GM12878 (cell line): ENCODE data around the gene LOX. TPM values are rescaled to one million over a fixed set of nuclear protein-coding genes. Genes with fewer than 3 reads are reported as not detected.

Experiments used
- ATAC-seq: fragments of 200-7000 bp; cut with Tn5 transposase; 3 replicates; pipeline ENCODE4 v1.9.1; 2020; ENCODE audit warnings: mild to moderate bottlenecking, moderate library complexity
- BruUV-seq: library from RNA; stranded (reverse); fragments of 400-500 nt; replicated peaks from 2 replicates; lab custom pipeline; 2021; lab: Mats Ljungman, UMichigan
- CTCF ChIA-PET: fragments of 300-600 bp; sonication (Branson Sonifier 250); formaldehyde crosslinking; extraction: SDS; loops from one replicate; lab custom pipeline; 2021; ENCODE audit warnings: inconsistent platforms; lab: Yijun Ruan, JAX
- POLR2A ChIA-PET: fragments of 350-600 bp; formaldehyde crosslinking; extraction: SDS; loops from one replicate; lab custom pipeline; 2021; ENCODE audit warnings: inconsistent platforms; lab: Charles Lee
- RAD21 ChIA-PET: fragments of 300-600 bp; sonication (Branson Sonifier 250); formaldehyde crosslinking; loops from one replicate; lab custom pipeline; 2023; ENCODE audit warnings: antibody characterized with exemption; ENCODE audit not compliant: unreplicated experiment; lab: Charles Lee
- SMC1A ChIA-PET: fragments of 300-600 bp; sonication (Branson Sonifier 250); formaldehyde crosslinking; loops from one replicate; lab custom pipeline; 2023; ENCODE audit not compliant: unreplicated experiment, uncharacterized antibody; lab: Charles Lee
- DNase-seq: peaks from one replicate; pipeline ENCODE4 v3.0.0-alpha.2; 2011; ENCODE audit warnings: low read depth, low spot score
- FAIRE-seq: peaks from 3 replicates; lab custom pipeline; 2011; peaks lifted over from hg19 to GRCh38; lab: Jason Lieb, UNC
- H2AFZ ChIP-seq: 2 replicates; pipeline ENCODE4 v1.6.0; 2011; ENCODE audit warnings: low read depth, low read length, control low read depth; ENCODE audit not compliant: control insufficient read depth
- H3K27ac ChIP-seq: 2 replicates; pipeline ENCODE4 v1.5.1; 2011; ENCODE audit warnings: control low read depth; ENCODE audit not compliant: control insufficient read depth, insufficient read depth
- H3K27me3 ChIP-seq, 2 experiments: replicated peaks in 1 of 2; 2 replicates each; pipeline versions ENCODE4 v1.6.0 to v1.6.1; 2011; ENCODE audit warnings: low read length in 1 of 2; ENCODE audit not compliant: control insufficient read depth in 2 of 2, insufficient read depth in 2 of 2
- H3K36me3 ChIP-seq, 2 experiments: 2 replicates each; pipeline ENCODE4 v1.5.1; 2011; ENCODE audit warnings: low read length in 1 of 2; ENCODE audit not compliant: control insufficient read depth in 2 of 2, insufficient read depth in 2 of 2
- H3K4me1 ChIP-seq: 2 replicates; pipeline ENCODE4 v1.6.1; 2011; ENCODE audit warnings: mild to moderate bottlenecking, low read length, moderate library complexity, mixed read lengths; ENCODE audit not compliant: control insufficient read depth, insufficient read depth
- H3K4me2 ChIP-seq: 2 replicates; pipeline ENCODE4 v1.6.0; 2011; ENCODE audit warnings: control low read depth; ENCODE audit not compliant: control insufficient read depth, insufficient read depth
- H3K4me3 ChIP-seq: fragments of 200-600 bp; sonication (generic); 2 replicates; pipeline ENCODE4 v1.5.1; 2016
- H3K79me2 ChIP-seq: 2 replicates; pipeline ENCODE4 v1.6.0; 2011; ENCODE audit warnings: low read length; ENCODE audit not compliant: control insufficient read depth, insufficient read depth
- H3K9ac ChIP-seq: 2 replicates; pipeline ENCODE4 v1.8.0; 2011; ENCODE audit warnings: low read length, control low read depth, mixed read lengths; ENCODE audit not compliant: control insufficient read depth, insufficient read depth
- H3K9me3 ChIP-seq: replicated peaks from 3 replicates; pipeline ENCODE4 v1.5.1; 2011; ENCODE audit warnings: mild to moderate bottlenecking, low read length; ENCODE audit not compliant: control insufficient read depth, insufficient read depth
- H4K20me1 ChIP-seq: 2 replicates; pipeline ENCODE4 v1.6.0; 2011; ENCODE audit not compliant: control insufficient read depth, insufficient read depth
- ETV6 ChIP-seq, 2 experiments: fragments of 450-650 bp in 1 of 2; IDR thresholded peaks in 1 of 2; conservative IDR thresholded peaks in 1 of 2; 2 replicates each; pipeline ENCODE4 v1.6.1; 2014; ENCODE audit warnings: antibody characterized with exemption in 1 of 2, borderline replicate concordance in 1 of 2, low read depth in 1 of 2, mild to moderate bottlenecking in 1 of 2, moderate library complexity in 1 of 2
- FOS ChIP-seq: IDR thresholded peaks from 3 replicates; pipeline ENCODE4 v1.6.1; 2011; ENCODE audit warnings: borderline replicate concordance; ENCODE audit not compliant: insufficient read length; ENCODE audit errors: extremely low read depth
- KLF5 ChIP-seq: fragments of 450-650 bp; IDR thresholded peaks from 2 replicates; pipeline ENCODE4 v1.6.1; 2014; ENCODE audit warnings: mild to moderate bottlenecking; ENCODE audit not compliant: partially characterized antibody
- NBN ChIP-seq: fragments of 450-650 bp; IDR thresholded peaks from 2 replicates; pipeline ENCODE4 v1.6.1; 2016
- PAX8 ChIP-seq: fragments of 450-650 bp; IDR thresholded peaks from 2 replicates; pipeline ENCODE4 v1.6.1; 2017; ENCODE audit warnings: mild to moderate bottlenecking, moderate library complexity
- PRDM15 ChIP-seq: fragments of 450-650 bp; formaldehyde crosslinking; IDR thresholded peaks from 2 replicates; pipeline ENCODE4 v1.4.0; 2020; ENCODE audit warnings: mild to moderate bottlenecking, moderate library complexity
- RB1 ChIP-seq: fragments of 450-650 bp; formaldehyde crosslinking; IDR thresholded peaks from 2 replicates; pipeline ENCODE4 v1.6.1; 2017; ENCODE audit warnings: mild to moderate bottlenecking, borderline replicate concordance
- RBBP5 ChIP-seq: fragments of 200-600 bp; sonication (generic); conservative IDR thresholded peaks from 2 replicates; pipeline ENCODE4 v1.6.1; 2016
- STAT3 ChIP-seq: IDR thresholded peaks from 2 replicates; pipeline ENCODE4 v1.6.1; 2011; ENCODE audit warnings: low read depth, low read length, improper control_type of control experiment
- SUPT20H ChIP-seq: IDR thresholded peaks from 2 replicates; pipeline ENCODE4 v1.6.1; 2011; ENCODE audit warnings: low read depth, mild to moderate bottlenecking, low read length, moderate library complexity, borderline replicate concordance; ENCODE audit not compliant: control insufficient read depth
- TARDBP ChIP-seq: IDR thresholded peaks from 2 replicates; pipeline ENCODE4 v1.6.1; 2016; ENCODE audit warnings: borderline replicate concordance
- TCF12 ChIP-seq: IDR thresholded peaks from 2 replicates; pipeline ENCODE4 v1.6.1; 2011; ENCODE audit warnings: low read depth, mild to moderate bottlenecking, low read length
- WGBS: methylation state at CpG from one replicate; pipeline ENCODE4 v1.1.6; 2016; ENCODE audit warnings: low lambda C conversion rate; ENCODE audit not compliant: insufficient replicate concordance, insufficient coverage; ENCODE audit errors: missing lambda C conversion rate; 5-methylcytosine and 5-hydroxymethylcytosine counted together
- in situ Hi-C: fragments of 300-500 bp; cut with MboI; formaldehyde crosslinking; loops from 9 replicates; pipeline ENCODE4 v1.14.3; 2018; ENCODE audit warnings: mixed read lengths
- intact Hi-C: fragments of 100-400 bp; cut with micrococcal nuclease; formaldehyde crosslinking; loops from one replicate; pipeline ENCODE4 v1.14.2; 2022; ENCODE audit not compliant: unreplicated experiment
- polyA plus RNA-seq, 11 experiments: library from polyadenylated mRNA; depleted of rRNA in 4 of 11; unstranded in 6 of 11; stranded (reverse) in 5 of 11; fragments of >200 nt; fragmentation: Nextera tagmentation in 4 of 11; fragmentation: Illumina TruSeq in 1 of 11; extraction: Ambion mirVana in 4 of 11; extraction: Trizol in 1 of 11; gene quantifications; 1 replicate in 1 of 11; 2 replicates in 10 of 11; pipeline versions ENCODE4 v1.2.1 to v1.2.3, GENCODE V29; 2011 to 2016; ENCODE audit warnings: inconsistent platforms in 2 of 11, missing spikeins in 2 of 11, low read depth in 1 of 11
- total RNA-seq, 4 experiments: library from RNA; depleted of rRNA in 3 of 4; stranded (reverse); fragments of >200 nt in 3 of 4; fragmentation: Illumina TruSeq in 1 of 4; extraction: Trizol in 1 of 4; gene quantifications; 2 replicates each; pipeline versions ENCODE4 v1.2.1 to v1.2.3, GENCODE V29; 2013 to 2021
- TF ChIP-seq, protein P1 (sequence below): IDR thresholded peaks from 2 replicates; pipeline ENCODE4 v1.6.1; 2012; ENCODE audit warnings: low read length, inconsistent platforms

LOX gene
- total and polyA plus RNA-seq, 10 of the 15 experiments (the other 5 are each of a cell fraction or from before 2014, with no cell fraction given), result 0.03 to 0.69 (median 0.07) TPM; not detected in 1

DNA sequence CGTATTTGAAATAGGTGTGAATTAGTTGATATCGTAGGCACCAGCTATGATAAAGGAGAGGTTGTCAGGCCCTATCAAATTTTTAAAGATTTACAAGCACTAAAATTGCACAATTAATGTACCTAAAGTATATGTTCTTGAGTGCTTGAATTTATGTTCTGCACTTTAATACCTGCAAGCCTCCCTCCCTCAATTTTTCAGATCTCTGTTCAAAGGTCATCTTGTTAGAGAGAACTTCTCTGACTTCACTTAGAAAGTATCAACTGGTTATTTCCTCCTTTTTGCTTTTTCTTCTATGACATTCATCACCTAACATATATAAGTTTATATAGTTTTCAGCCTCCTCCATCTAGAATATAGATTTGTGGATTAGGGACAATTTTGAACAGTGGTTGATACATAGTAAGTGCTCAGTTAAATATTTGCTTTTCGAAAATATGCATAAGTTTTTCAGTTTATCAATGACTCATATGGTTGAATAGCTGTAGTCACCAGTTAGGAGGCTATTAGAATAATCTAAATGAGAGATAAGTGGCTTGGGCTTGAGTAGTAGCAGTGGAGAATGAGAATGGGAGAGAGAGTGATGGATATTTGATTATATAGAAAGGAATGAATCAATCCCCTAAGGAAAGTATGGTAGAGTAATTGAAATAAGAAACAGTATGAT is 37.3 kb downstream of the LOX start:
- no peak overlapping the region for H3K9ac ChIP-seq
- no peaks in the 10 kb centered on the region for H3K79me2 ChIP-seq
- H3K4me3 ChIP-seq, result no peak overlapping the region
- no peak overlapping the region for H2AFZ ChIP-seq
- no peaks in the 10 kb centered on the region for H3K4me1 ChIP-seq
- 96% methylated on average over 3 of the region's 3 CpGs for WGBS
- no peak for TF ChIP-seq STAT3
- TF ChIP-seq PRDM15 (CRISPR knock-in tag), result no peak
- no peak for TF ChIP-seq RB1
- TF ChIP-seq NBN, result no peak
- TF ChIP-seq KLF5, result no peak
- no peak for TF ChIP-seq FOS
- no peak for TF ChIP-seq TCF12
- no peak for TF ChIP-seq TARDBP
- no peak for TF ChIP-seq RBBP5
- no peak for TF ChIP-seq ETV6 (conservative IDR thresholded peaks at IDR 0.05 in 1 of 2, IDR thresholded peaks at IDR 0.05 in 1 of 2; ENCODE audit: borderline replicate concordance in 1 of 2, low read depth in 1 of 2)
- no peak for TF ChIP-seq SUPT20H
- no peak for TF ChIP-seq PAX8
- TF ChIP-seq, protein P1, sequence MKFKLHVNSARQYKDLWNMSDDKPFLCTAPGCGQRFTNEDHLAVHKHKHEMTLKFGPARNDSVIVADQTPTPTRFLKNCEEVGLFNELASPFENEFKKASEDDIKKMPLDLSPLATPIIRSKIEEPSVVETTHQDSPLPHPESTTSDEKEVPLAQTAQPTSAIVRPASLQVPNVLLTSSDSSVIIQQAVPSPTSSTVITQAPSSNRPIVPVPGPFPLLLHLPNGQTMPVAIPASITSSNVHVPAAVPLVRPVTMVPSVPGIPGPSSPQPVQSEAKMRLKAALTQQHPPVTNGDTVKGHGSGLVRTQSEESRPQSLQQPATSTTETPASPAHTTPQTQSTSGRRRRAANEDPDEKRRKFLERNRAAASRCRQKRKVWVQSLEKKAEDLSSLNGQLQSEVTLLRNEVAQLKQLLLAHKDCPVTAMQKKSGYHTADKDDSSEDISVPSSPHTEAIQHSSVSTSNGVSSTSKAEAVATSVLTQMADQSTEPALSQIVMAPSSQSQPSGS, result no peak
- no TSS peak for BruUV-seq
- intact Hi-C loops (no loop called here), in situ Hi-C loops (no loop called here)
- H4K20me1 ChIP-seq, result no peaks in the 10 kb centered on the region
- H3K27ac ChIP-seq, result no peak overlapping the region
- POLR2A ChIA-PET, result no interaction called here
- SMC1A ChIA-PET, result interaction anchor here (0.7 to 1.8 kb wide), 2 partner anchors 14 to 16 kb away, joined by 3 to 5 read pairs; no protein-coding TSS in a partner anchor
- H3K9me3 ChIP-seq, result no peaks in the 10 kb centered on the region
- no peak overlapping the region for H3K4me2 ChIP-seq
- DNase-seq (no peak), ATAC-seq (no peak), FAIRE-seq (no peak)
- no peaks in the 10 kb centered on the region for H3K27me3 ChIP-seq
- CTCF ChIA-PET, result interaction anchor here (0.7 to 0.8 kb wide), 2 partner anchors 11 to 73 kb away, joined by 3 read pairs; no protein-coding TSS in a partner anchor
- no peaks in the 10 kb centered on the region for H3K36me3 ChIP-seq
- RAD21 ChIA-PET, result no interaction called here
